Fibroblast of the aortic adventitia (primary cell): ENCODE data around the gene TRIP6. TPM values are rescaled to one million over a fixed set of nuclear protein-coding genes. Genes with fewer than 3 reads are reported as not detected.
"Not testable (repeated sequence)": the region's sequence is repeated elsewhere in the genome, so short reads cannot be mapped to it uniquely, and the experiment has no call there.

Experiments
- DNase-seq: peaks from one replicate; pipeline ENCODE4 v3.0.0-alpha.2; 2010; ENCODE audit warnings: low read depth
- H3K4me3 ChIP-seq: 2 replicates; pipeline ENCODE4 v1.5.1; 2011; ENCODE audit warnings: low read depth, mild to moderate bottlenecking, control low read depth, low read length, moderate library complexity
- CTCF ChIP-seq: IDR thresholded peaks from 2 replicates; pipeline ENCODE4 v1.5.1; 2011; ENCODE audit warnings: mild to moderate bottlenecking, low read length, control low read depth, inconsistent platforms; ENCODE audit not compliant: insufficient read depth
- total RNA-seq: library from RNA; depleted of rRNA; stranded (reverse); fragments of >200 nt; gene quantifications from 2 replicates; pipeline ENCODE4 v1.2.3, GENCODE V29; 2012; ENCODE audit warnings: low replicate concordance

Gene TRIP6
- total RNA-seq, 1 donor: 71.4 TPM

- TF ChIP-seq CTCF: no peak
- H3K4me3 ChIP-seq: no peak overlapping the region
- DNase-seq: no peak
Measured at GRCh38 chr7:100900978-100901377, 33.8 kb downstream of the TRIP6 start.

GRCh38 chr7:100901921-100902332 lies 34.7 kb downstream of the TRIP6 start:
- no peak for TF ChIP-seq CTCF
- DNase-seq: no peak
- no peak overlapping the region for H3K4me3 ChIP-seq

- no peak for TF ChIP-seq CTCF
- DNase-seq: no peak
- H3K4me3 ChIP-seq: no peak overlapping the region
Measured at GRCh38 chr7:100902638-100903037, 35.5 kb downstream of the TRIP6 start.

GRCh38 chr7:100908512-100908911 lies 41.3 kb downstream of the TRIP6 start:
- TF ChIP-seq CTCF: no peak
- DNase-seq: no peak
- H3K4me3 ChIP-seq: no peak overlapping the region

- not testable (repeated sequence) for H3K4me3 ChIP-seq, DNase-seq
Measured at GRCh38 chr7:100910443-100910842, 43.3 kb downstream of the TRIP6 start.

GRCh38 chr7:100911484-100911883 lies 44.3 kb downstream of the TRIP6 start:
- no peak for DNase-seq
- H3K4me3 ChIP-seq: no peak overlapping the region
- no peak for TF ChIP-seq CTCF

GRCh38 chr7:100914208-100914878 lies 47.2 kb downstream of the TRIP6 start:
- TF ChIP-seq CTCF: no peak
- H3K4me3 ChIP-seq: no peak overlapping the region
- DNase-seq: no peak
